ENCODE measurements around the gene ROGDI. TPM values are rescaled to one million over a fixed set of nuclear protein-coding genes. Genes with fewer than 3 reads are reported as not detected.

Gene ROGDI
- total and polyA plus RNA-seq, 9 of the 15 experiments (the other 6 are each of a cell fraction or from before 2014, with no cell fraction given), result 0.97 to 37.3 (median 16.5) TPM

DNA sequence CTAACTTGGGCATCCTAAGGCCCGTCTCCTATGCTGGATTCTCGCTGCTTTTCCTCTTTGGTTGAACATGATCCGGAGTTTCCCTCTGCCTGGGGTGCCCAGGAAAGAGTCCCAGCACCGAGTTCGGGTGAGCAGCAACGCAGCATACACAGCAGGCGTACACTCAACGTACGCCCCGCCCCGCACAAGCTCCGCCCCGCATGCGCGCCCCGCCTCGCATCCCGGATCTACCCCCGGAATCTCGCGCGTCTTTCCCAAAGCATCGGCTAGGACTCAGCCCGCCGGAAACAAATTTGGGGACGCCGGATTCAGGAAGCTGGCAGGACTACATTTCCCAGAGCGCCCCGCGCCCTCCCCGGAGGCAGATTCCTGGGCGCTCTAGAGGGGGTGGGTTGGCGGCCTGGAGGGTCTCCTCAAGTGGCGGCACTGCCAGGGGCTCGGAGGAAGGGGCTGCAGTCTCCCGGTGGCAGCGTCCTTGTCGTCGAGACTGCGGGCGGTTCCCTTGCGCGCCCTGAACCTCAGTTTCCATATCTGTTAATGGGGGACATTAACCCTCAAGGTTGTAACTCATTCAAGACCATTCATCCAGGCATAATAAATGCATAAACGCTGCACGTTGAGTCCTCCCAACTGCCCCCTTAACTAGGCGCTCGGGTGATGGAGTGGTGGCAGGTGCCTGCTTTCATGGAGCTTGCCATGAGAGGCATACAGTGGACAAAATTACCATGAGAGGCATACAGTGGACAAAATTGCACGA is 33.7 kb downstream of the ROGDI start (continued):
- TF ChIP-seq, protein P1, sequence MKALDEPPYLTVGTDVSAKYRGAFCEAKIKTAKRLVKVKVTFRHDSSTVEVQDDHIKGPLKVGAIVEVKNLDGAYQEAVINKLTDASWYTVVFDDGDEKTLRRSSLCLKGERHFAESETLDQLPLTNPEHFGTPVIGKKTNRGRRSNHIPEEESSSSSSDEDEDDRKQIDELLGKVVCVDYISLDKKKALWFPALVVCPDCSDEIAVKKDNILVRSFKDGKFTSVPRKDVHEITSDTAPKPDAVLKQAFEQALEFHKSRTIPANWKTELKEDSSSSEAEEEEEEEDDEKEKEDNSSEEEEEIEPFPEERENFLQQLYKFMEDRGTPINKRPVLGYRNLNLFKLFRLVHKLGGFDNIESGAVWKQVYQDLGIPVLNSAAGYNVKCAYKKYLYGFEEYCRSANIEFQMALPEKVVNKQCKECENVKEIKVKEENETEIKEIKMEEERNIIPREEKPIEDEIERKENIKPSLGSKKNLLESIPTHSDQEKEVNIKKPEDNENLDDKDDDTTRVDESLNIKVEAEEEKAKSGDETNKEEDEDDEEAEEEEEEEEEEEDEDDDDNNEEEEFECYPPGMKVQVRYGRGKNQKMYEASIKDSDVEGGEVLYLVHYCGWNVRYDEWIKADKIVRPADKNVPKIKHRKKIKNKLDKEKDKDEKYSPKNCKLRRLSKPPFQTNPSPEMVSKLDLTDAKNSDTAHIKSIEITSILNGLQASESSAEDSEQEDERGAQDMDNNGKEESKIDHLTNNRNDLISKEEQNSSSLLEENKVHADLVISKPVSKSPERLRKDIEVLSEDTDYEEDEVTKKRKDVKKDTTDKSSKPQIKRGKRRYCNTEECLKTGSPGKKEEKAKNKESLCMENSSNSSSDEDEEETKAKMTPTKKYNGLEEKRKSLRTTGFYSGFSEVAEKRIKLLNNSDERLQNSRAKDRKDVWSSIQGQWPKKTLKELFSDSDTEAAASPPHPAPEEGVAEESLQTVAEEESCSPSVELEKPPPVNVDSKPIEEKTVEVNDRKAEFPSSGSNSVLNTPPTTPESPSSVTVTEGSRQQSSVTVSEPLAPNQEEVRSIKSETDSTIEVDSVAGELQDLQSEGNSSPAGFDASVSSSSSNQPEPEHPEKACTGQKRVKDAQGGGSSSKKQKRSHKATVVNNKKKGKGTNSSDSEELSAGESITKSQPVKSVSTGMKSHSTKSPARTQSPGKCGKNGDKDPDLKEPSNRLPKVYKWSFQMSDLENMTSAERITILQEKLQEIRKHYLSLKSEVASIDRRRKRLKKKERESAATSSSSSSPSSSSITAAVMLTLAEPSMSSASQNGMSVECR (CRISPR knock-in tag; IDR thresholded peaks at IDR 0.05), result peak; percentile 52; the same call in 1 of the 2 replicates
- no peak for TF ChIP-seq ZFP36 (IDR thresholded peaks at IDR 0.05; ENCODE audit: low read depth, low read length, partially characterized antibody)
- TF ChIP-seq CCAR2 (IDR thresholded peaks at IDR 0.05; ENCODE audit: low read depth, low read length), result no peak
- TF ChIP-seq FOSL1 (tag; conservative IDR thresholded peaks at IDR 0.05), result no peak
- peak in 1 of 2 experiments; percentile 94; a peak in 2 of 4 replicates for TF ChIP-seq TEAD1 (CRISPR knock-in tag; IDR thresholded peaks at IDR 0.05)
- no peak for TF ChIP-seq ZNF644 (tag; IDR thresholded peaks at IDR 0.05; ENCODE audit: low read depth)
- no peak for TF ChIP-seq SMAD3 (CRISPR knock-in tag; conservative IDR thresholded peaks at IDR 0.05)
- TF ChIP-seq, protein P2, sequence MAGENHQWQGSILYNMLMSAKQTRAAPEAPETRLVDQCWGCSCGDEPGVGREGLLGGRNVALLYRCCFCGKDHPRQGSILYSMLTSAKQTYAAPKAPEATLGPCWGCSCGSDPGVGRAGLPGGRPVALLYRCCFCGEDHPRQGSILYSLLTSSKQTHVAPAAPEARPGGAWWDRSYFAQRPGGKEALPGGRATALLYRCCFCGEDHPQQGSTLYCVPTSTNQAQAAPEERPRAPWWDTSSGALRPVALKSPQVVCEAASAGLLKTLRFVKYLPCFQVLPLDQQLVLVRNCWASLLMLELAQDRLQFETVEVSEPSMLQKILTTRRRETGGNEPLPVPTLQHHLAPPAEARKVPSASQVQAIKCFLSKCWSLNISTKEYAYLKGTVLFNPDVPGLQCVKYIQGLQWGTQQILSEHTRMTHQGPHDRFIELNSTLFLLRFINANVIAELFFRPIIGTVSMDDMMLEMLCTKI (IDR thresholded peaks at IDR 0.05; ENCODE audit: partially characterized antibody), result no peak
- no peak for TF ChIP-seq ZNF253 (CRISPR knock-in tag; conservative IDR thresholded peaks at IDR 0.05)
- TF ChIP-seq GABPB1 (CRISPR knock-in tag; IDR thresholded peaks at IDR 0.05), result peak; percentile 92
- TF ChIP-seq CC2D1A (IDR thresholded peaks at IDR 0.05), result no peak
- no peak for TF ChIP-seq BRCA1 (IDR thresholded peaks at IDR 0.05)
- TF ChIP-seq BRCA1 (CRISPR knock-in tag; IDR thresholded peaks at IDR 0.05), result no peak
- TF ChIP-seq CBX8 (IDR thresholded peaks at IDR 0.05; ENCODE audit: borderline replicate concordance, extremely low read depth, low read depth, low read length, poor library complexity, severe bottlenecking), result no peak
- TF ChIP-seq PPARD (CRISPR knock-in tag; IDR thresholded peaks at IDR 0.05), result no peak
- TF ChIP-seq HMGN3 (IDR thresholded peaks at IDR 0.05; ENCODE audit: borderline replicate concordance, extremely low read depth, insufficient read length, low read depth, low read length), result peak; percentile 60
- no peak for TF ChIP-seq ZBTB17 (CRISPR knock-in tag; IDR thresholded peaks at IDR 0.05)
- TF ChIP-seq, protein P3, sequence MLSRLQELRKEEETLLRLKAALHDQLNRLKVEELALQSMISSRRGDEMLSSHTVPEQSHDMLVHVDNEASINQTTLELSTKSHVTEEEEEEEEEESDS (CRISPR knock-in tag; IDR thresholded peaks at IDR 0.05), result no peak
- TF ChIP-seq RFX5 (IDR thresholded peaks at IDR 0.05; ENCODE audit: low read depth, low read length), result no peak
- TF ChIP-seq POLR2A (conservative IDR thresholded peaks at IDR 0.05), result peak; percentile 86

Data from K562 (cell line).